Cardiac septum (tissue), 1 donor: ENCODE measurements around the gene FAM117B. TPM values are rescaled to one million over a fixed set of nuclear protein-coding genes. Genes with fewer than 3 reads are reported as not detected.

ENCODE experiments used
- DNase-seq: peaks from one replicate; pipeline ENCODE4 v3.0.0-alpha.2; 2020; ENCODE audit warnings: low spot score
- intact Hi-C: fragments of 100-400 bp; cut with DNase I; formaldehyde crosslinking; loops from one replicate; pipeline ENCODE4 v1.14.0; 2022
- total RNA-seq: library from RNA; stranded (reverse); fragmentation: NEBNext Ultra II Directional; extraction: Animal tissue kit (Norgen Biotek cat#: 25700); gene quantifications from one replicate; pipeline ENCODE4 v1.2.1, GENCODE V29; 2021
- donor health status: DM: no; HTN: no; CAD: no.

FAM117B gene
- total RNA-seq, 1 donor from 2014 or later: 1.2 TPM

- no peak for DNase-seq
- intact Hi-C loops: no loop called here
Measured at GRCh38 chr2:202749477-202749876, 114.7 kb downstream of the FAM117B start.

- intact Hi-C loops: no loop called here
- DNase-seq: no peak
Measured at GRCh38 chr2:202750763-202751427, 116.1 kb downstream of the FAM117B start.

- intact Hi-C loops: no loop called here
- DNase-seq: no peak
Measured at GRCh38 chr2:202752071-202752470, 117.3 kb downstream of the FAM117B start.

GRCh38 chr2:202754936-202755335 lies 120.2 kb downstream of the FAM117B start:
- intact Hi-C loops: no loop called here
- no peak for DNase-seq

- DNase-seq: no peak
- intact Hi-C loops: no loop called here
Measured at GRCh38 chr2:202756598-202756997, 121.8 kb downstream of the FAM117B start.

- intact Hi-C loops: no loop called here
- DNase-seq: no peak
Measured at GRCh38 chr2:202757339-202757738, 122.6 kb downstream of the FAM117B start.

GRCh38 chr2:202758128-202758527 lies 123.4 kb downstream of the FAM117B start:
- intact Hi-C loops: no loop called here
- no peak for DNase-seq

- DNase-seq: no peak
- intact Hi-C loops: no loop called here
Measured at GRCh38 chr2:202758604-202759003, 123.8 kb downstream of the FAM117B start.

- intact Hi-C loops: no loop called here
Measured at GRCh38 chr2:202760848-202761247, 126.1 kb downstream of the FAM117B start.

GRCh38 chr2:202762556-202762955 lies 127.8 kb downstream of the FAM117B start:
- intact Hi-C loops: no loop called here
- no peak for DNase-seq

More at GRCh38 chr2:202760848-202761247, 126.1 kb downstream of the FAM117B start:
- no peak for DNase-seq

- intact Hi-C loops: no loop called here
- DNase-seq: no peak
Measured at GRCh38 chr2:202763916-202764315, 129.1 kb downstream of the FAM117B start.

- intact Hi-C loops: no loop called here
Measured at GRCh38 chr2:202764991-202765390, 130.2 kb downstream of the FAM117B start.

GRCh38 chr2:202765436-202765835 lies 130.7 kb downstream of the FAM117B start:
- intact Hi-C loops: no loop called here
- DNase-seq: no peak

More at GRCh38 chr2:202764991-202765390, 130.2 kb downstream of the FAM117B start:
- no peak for DNase-seq

GRCh38 chr2:202768273-202768672 lies 133.5 kb downstream of the FAM117B start:
- intact Hi-C loops: no loop called here
- no peak for DNase-seq

GRCh38 chr2:202769201-202769600 lies 134.4 kb downstream of the FAM117B start:
- intact Hi-C loops: no loop called here
- no peak for DNase-seq

- DNase-seq: no peak
- intact Hi-C loops: no loop called here
Measured at GRCh38 chr2:202771336-202771735, 136.6 kb downstream of the FAM117B start.

- intact Hi-C loops: no loop called here
- no peak for DNase-seq
Measured at GRCh38 chr2:202771741-202772460, 137.1 kb downstream of the FAM117B start.

GRCh38 chr2:202773301-202773973 lies 138.7 kb downstream of the FAM117B start:
- intact Hi-C loops: no loop called here
- DNase-seq: no peak

GRCh38 chr2:202774104-202774503 lies 139.3 kb downstream of the FAM117B start:
- intact Hi-C loops: no loop called here
- DNase-seq: no peak

- intact Hi-C loops: no loop called here
Measured at GRCh38 chr2:202778217-202778616, 143.4 kb downstream of the FAM117B start.

More at GRCh38 chr2:202778217-202778616, 143.4 kb downstream of the FAM117B start:
- DNase-seq: no peak
